Adipose tissue (tissue), 3 donors: ENCODE measurements around the gene FANCF. TPM values are rescaled to one million over a fixed set of nuclear protein-coding genes. Genes with fewer than 3 reads are reported as not detected.
"Not testable (repeated sequence)": the region's sequence is repeated elsewhere in the genome, so short reads cannot be mapped to it uniquely, and the experiment has no call there.

Experiments
- H3K27ac ChIP-seq: one replicate; pipeline ENCODE4 v1.5.1; 2013; ENCODE audit warnings: low read depth, low read length
- WGBS, 3 donors: extraction: QIAGEN DNeasy Blood & Tissue Kit; methylation state at CpG; one replicate each; pipeline ENCODE4 v1.1.7; 2013; 5-methylcytosine and 5-hydroxymethylcytosine counted together
- polyA plus RNA-seq, 3 donors: library from polyadenylated mRNA; stranded (reverse); fragments of 200-250 nt; gene quantifications; one replicate each; pipeline ENCODE4 v1.2.3, GENCODE V29; 2013
- donor health status: healthy with polysubstance abuse.
- donor health status: Bipolar disorder and iron deficiency.
- donor health status: healthy.

Gene FANCF, protein sequence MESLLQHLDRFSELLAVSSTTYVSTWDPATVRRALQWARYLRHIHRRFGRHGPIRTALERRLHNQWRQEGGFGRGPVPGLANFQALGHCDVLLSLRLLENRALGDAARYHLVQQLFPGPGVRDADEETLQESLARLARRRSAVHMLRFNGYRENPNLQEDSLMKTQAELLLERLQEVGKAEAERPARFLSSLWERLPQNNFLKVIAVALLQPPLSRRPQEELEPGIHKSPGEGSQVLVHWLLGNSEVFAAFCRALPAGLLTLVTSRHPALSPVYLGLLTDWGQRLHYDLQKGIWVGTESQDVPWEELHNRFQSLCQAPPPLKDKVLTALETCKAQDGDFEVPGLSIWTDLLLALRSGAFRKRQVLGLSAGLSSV
- polyA plus RNA-seq, result 1 to 10 TPM; 1.3 to 8.6 (median 2.5) TPM

DNA sequence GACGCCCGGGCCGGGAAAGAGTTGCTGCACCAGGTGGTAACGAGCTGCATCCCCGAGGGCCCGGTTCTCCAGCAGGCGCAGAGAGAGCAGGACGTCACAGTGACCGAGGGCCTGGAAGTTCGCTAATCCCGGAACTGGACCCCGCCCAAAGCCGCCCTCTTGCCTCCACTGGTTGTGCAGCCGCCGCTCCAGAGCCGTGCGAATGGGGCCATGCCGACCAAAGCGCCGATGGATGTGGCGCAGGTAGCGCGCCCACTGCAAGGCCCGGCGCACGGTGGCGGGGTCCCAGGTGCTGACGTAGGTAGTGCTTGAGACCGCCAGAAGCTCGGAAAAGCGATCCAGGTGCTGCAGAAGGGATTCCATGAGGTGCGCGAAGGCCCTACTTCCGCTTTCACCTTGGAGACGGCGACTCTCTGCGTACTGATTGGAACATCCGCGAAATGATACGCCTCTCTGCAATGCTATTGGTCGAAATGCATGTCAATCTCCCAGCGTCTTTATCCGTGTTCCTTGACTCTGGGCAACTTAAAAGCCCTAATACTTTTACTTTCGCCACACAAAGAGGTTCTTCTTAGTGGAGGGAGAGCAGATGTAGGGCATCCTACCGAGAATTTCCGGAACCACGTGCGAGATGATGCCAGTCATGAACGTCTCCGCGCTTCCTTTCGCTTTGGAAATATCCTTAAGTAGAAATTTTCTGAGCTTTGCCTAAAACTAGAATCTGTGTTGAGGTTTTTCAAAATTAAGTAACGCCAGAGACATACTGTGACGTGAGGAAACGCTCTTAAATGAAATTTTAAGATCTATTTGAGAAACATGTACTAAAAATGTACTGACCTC, at the start of gene FANCF:
TSS of gene FANCF (minus strand) at position 376 of the 840 bp plus-strand sequence. CDS start at position 363, 13 bp downstream.
- 0 to 1% (median 0%) methylated on average over 55 of the region's 55 CpGs for WGBS, 3 donors
- peak within 1 kb of the TSS; percentile 30 for H3K27ac ChIP-seq

DNA sequence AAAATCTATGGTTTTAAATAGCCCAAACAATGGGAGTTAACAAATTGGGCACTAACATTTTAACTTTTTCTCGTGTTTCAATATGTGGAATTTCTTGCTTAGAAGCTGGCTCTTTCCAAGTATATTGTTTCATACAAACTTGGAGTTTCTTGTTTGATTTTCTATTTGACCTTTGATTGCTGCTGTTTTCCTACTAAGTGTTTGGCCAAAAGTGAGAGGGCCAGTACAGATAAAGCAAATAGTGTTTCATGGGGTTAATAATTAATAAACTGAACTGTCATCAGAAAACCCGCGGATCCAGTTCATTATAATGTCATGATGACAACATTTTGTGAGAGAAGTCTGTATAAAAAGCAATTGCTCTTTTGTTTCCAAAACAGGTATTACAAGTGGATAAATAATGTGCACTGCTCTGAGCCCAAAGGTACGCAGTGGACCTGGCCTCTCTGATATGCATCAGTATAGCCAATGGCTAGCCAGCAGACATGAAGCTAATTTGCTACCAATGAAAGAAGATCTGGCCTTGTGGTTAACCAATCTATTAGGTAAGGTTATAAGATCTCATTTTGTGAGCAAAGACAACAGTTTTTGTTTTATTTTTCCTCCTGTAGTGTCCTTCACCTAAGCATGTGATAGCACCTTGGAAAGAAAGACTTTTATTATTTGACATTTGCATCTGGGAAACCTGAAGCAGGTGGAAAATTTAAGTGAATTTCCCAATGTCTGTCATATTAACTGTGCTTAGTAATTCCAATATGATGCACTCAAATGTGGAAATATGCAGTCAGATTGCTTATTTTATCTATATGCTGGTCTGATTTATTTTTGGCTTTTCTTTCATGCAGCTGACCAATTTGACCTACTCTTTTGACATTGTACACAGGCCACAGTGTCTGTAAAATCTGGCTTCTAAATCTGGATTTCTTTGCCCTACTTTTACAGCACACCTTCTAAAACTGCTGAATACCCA, 49.1 kb upstream of the FANCF start:
- WGBS, 3 donors, result 23 to 93% (median 78%) methylated on average over 4 of the region's 4 CpGs

DNA sequence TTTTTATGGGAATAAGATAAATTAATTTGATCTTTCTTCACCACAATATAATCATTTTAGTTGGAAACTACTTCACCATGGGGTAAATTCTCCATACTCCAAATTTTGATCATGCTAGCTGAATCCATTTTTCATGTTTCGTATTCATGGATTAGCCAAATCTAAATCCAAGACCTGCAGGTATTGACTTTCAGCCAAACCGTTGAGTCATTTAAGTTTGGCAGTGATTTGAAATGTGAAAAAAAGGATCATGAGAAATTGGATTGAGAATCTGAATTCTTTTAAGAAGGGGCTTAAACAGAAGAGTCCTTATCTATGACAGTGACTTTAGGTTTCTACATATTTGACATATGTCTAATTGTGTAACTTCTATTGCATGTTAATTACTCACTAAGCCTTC, 46.1 kb upstream of the FANCF start:
- WGBS, 3 donors, result 30 to 70% (median 67%) methylated on average over 2 of the region's 2 CpGs
- no peak overlapping the region for H3K27ac ChIP-seq

More for the DNA sequence above, 49.1 kb upstream of the FANCF start:
- no peak overlapping the region for H3K27ac ChIP-seq

DNA sequence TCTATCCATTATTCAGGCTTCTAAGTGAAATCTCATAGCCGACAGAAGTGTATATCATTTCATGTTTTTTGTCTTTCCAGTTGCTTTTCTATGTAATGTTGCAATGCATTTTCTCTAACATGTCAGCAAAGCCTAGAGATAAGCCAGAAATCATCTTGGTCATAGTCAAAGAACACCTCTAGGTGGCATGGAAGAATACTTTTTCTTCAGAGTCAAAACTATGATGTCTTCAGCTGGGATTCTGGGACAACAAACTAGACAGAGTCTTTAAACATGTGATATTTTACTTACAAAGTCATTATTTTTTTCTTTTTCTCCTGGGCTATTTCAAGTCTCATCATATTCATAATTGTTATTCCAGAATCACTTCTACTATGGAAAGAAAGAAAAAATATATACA, 45.2 kb upstream of the FANCF start:
- 49 to 85% (median 80%) methylated on average over 1 of the region's 1 CpG for WGBS, 3 donors
- H3K27ac ChIP-seq, result no peak overlapping the region

DNA sequence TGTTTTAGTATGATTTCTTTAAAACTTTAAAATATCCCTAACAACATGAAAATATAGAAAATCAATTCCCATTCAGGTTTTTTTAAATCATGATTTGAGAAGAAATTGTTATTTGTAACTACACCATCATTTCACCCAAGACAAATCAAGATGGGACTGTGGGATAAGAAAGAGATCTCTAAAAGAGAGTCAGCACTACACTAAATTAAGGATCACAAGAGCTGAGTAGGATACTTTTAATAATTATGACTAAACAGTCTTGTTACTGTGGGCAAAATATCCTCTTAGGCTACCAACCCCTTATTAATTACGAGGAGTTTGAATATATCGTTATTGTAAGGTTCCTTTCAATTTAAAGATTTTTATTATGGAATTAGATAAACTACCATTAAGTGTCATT, 43.7 kb upstream of the FANCF start:
- H3K27ac ChIP-seq, result no peak overlapping the region

DNA sequence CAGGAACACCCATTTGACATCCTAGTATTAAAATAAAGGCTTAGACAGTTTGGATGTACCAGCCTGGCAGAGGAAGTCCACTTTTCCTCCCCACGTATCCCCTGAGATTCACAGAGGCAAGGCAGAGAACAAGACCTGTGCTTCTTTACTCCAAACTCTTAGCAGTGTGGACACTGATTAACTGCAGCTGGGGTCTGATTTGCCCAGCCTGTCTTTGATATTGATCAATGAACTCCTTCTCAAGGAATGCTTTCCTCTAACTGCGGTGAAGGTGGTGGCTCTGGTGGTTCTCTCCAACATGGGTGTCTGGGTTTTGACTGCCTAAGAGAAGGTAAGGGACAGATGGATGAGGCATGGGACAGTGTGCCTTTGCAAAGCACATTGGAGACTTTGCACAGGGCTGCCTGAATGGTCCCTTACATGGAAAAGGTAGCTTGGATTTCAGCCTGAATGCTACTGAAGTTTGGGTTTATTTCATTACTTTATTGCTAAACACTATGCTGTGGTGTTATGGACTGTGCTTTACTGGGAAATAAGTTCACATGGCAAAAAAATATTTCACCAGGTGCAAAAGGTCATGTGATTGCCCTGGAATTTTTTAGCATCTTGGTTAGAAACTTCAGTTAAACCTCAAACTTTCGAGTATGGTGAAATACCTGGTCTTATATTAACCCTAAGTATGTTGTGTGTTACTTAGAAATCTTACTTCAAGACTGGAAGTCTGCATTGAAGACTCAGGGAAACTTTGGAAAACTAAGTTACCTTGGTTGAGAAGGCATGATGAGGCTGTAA, 42.6 kb upstream of the FANCF start:
- H3K27ac ChIP-seq, result no peak overlapping the region
- 25 to 51% (median 45%) methylated on average over 3 of the region's 3 CpGs for WGBS, 3 donors

More for the DNA sequence above, 43.7 kb upstream of the FANCF start:
- WGBS, 3 donors, result 89 to 94% (median 93%) methylated on average over 2 of the region's 2 CpGs

DNA sequence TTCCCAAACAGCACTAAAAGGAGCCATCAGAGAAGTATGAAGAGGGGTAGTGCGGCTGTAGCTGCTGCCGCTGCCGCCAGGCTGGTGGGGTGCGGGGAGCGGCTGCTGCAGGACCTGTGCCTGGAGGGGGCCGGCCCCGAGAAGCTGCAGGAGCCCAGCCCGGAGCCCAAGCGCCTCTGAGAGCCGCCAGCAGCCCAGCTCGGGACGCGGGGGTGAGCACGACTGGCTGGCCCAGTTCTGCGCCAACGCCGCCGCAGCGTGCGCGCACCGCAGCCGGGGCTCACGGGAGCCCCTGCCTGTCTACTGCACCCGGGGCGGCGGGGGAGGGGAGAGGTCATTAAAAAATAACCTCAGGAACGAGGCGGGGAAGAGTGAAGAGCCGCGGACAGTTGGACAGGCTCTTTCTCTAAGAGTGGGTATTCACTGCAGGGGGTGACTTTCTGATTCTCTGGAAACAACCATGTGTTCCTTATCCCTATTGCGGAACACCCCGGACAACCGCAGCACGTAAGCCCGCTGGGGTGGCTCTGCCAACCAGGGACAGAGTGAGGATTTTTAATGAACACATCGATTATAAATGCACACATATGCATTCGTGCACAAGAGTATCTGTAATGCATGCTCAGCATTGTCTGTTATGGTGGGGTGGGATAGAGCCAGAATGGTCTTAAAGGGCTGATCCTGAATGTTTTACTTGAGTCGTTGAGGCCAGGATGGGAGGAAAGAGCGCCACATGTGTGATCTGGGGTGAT, 41.2 kb upstream of the FANCF start:
- WGBS, 3 donors, result 2 to 4% (median 3%) methylated on average over 40 of the region's 40 CpGs
- no peak overlapping the region for H3K27ac ChIP-seq

DNA sequence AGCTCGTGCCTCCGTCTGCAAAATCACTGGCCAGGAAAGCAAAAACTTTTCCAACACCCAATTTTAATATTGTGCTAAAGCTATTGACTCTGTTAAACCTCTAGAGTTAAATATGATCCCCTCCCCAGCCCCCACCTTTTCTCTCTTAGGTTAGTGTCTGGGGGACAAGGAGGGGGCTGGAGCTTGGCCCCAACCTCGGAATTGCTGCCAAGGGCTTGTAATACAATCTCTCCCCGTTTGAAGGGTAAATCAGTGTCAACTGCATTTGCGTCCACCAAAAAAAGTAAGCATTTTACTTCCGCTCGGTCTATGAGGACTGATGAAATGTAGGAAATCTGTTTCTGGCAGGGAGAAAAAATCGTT, 40.7 kb upstream of the FANCF start, which contains the start of gene GAS2:
TSS of gene GAS2 (plus strand) at position 287 of the 363 bp plus-strand sequence. CDS start 8,259 bp downstream, outside the sequence.
- no peak within 1 kb of the TSS for H3K27ac ChIP-seq
- WGBS, 3 donors, result 2 to 6% (median 4%) methylated on average over 8 of the region's 8 CpGs

DNA sequence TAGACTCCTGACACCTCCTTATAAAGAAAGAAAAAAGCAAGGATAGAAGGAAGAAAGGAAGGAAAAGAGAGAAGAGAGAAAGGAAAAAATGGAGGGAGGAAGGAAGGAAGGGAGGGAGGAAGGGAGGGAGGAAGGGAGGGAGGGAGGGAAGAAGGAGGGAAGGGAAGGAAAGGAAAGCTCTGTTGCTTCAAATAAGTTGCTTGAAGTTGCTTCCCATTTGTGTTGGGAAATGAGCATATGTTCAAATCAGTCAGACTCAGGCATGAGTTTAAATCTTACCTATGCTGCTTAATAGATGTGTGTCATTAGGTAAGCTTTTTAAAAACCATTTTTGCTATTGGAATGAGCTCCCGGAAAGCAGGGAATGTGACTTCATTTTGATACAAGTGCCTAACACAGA, 34.2 kb upstream of the FANCF start:
- WGBS, 3 donors, result 83 to 90% (median 90%) methylated on average over 1 of the region's 1 CpG
- no peak overlapping the region for H3K27ac ChIP-seq

DNA sequence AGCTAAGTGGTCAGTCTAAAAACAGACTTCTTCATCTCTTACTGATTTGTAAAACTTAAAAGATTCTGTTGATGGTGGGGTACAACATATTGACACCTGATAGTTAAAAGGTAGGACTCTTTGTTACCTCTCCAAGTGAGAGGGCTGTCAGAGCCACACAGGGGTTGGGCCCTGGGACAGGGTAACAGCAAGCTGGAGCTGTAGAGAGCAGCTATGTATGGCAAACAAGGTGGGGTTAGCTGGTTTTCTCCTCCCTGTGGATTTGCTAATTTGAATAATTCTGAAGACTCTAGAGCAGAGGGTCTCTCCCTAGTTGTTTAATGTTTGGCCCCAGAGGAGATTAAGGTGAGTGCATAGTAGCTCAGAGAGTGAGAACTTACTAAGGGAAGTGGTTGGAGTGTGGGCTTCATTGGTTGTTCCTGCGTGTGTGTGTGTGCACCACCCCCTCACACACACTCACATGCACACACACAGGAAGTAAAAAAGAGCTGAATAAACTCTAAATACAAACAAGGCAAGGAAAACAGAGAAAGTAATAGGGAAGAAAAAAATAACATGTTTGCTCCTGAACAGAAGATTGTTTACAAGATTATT, 31.6 kb upstream of the FANCF start:
- 12 to 76% (median 32%) methylated on average over 1 of the region's 1 CpG for WGBS, 3 donors

DNA sequence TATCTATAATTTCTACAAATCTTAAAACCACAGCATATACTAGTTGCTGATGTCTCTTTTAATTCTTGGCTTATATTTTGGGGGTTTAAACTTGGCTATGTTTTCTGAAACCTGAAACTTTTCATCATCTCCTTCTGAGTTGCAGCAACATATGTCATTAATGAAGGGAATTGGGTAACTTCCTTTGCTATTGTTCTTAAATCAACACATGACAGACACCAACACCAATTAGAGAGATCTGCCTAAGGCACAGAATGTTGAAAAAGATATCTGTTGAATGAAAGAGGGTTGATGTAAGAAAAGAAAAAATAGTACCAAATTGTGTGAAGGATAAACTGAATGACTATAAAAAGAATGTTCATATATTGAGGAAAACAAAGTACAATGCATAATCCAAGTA, 30.5 kb upstream of the FANCF start:
- H3K27ac ChIP-seq, result no peak overlapping the region

More for the DNA sequence above, 31.6 kb upstream of the FANCF start:
- H3K27ac ChIP-seq, result no peak overlapping the region

DNA sequence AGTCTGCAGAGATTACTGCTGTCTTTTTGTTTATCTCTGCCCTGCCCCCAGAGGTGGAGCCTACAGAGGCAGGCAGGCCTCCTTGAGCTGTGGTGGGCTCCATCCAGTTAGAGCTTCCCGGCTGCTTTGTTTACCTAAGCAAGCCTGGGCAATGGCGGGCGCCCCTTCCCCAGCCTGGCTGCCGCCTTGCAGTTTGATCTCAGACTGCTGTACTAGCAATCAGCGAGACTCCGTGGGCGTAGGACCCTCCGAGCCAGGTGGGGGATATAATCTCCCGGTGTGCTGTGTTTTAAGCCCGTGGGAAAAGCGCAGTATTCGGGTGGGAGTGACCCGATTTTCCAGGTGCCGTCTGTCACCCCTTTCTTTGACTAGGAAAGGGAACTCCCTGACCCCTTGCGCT, 26.7 kb upstream of the FANCF start:
- not testable (repeated sequence) for H3K27ac ChIP-seq
- 83 to 88% (median 84%) methylated on average over 12 to 15 of the region's 15 CpGs for WGBS, 3 donors

DNA sequence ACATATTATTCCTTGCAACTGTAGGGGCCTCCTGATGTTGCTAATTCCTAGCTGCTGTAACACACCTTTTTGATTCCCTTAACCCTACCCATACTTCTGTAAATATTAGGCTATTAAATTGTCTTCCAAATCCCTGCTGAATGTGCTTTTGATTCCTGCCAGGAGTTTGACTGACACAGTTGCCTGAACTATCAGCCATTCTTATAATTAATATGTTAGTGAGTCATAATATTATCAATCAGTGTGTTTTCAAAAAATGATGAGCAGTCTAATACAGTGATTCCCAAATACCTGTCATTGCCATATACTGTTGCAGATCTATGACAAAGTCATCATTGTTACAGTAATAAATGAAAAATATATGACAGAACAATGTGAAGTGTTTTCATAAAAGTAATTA, 15.9 kb upstream of the FANCF start:
- H3K27ac ChIP-seq, result no peak overlapping the region

DNA sequence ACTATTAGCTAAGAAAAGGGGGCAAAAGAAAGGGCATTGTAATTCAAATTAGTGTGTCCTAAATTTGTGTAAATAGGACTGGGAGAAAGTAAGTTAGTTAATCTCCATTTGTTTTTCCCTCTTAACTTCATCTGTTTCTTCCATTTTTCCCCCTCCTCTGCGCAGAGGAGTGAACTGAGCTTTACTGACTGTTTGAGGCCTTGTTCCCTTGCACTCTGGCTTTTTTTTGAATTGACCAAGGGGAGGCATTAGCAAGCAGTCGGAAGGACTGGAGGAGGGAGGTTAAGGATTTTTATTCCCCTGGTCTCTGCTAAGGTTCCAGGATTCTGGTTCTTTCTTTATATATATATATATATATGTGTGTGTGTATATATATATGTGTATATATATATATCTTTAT, 15.2 kb upstream of the FANCF start:
- 94 to 98% (median 95%) methylated on average over 2 of the region's 2 CpGs for WGBS, 3 donors
- H3K27ac ChIP-seq, result no peak overlapping the region

DNA sequence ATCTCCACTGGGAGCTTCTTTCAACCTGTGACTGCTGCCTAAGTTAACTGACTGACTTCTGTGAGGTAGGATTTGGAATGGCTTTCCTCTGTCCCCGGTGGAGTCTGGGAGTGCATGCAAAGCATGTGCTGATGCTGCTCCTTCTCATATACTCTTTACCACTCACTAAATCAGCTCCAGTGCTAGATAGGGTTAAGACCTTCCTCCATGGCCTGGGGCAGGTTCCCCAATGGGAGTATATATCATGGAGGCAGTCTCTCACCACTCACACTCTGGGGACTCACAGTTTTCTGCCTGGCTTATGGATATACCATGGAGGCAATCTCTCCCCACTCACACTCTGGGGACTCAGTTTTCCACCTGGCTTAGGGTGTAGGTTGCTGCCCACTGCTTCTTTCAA, 10.1 kb upstream of the FANCF start:
- WGBS, 3 donors, result 0 to 50% (median 0%) methylated on average over 1 of the region's 1 CpG
- H3K27ac ChIP-seq, result no peak overlapping the region

DNA sequence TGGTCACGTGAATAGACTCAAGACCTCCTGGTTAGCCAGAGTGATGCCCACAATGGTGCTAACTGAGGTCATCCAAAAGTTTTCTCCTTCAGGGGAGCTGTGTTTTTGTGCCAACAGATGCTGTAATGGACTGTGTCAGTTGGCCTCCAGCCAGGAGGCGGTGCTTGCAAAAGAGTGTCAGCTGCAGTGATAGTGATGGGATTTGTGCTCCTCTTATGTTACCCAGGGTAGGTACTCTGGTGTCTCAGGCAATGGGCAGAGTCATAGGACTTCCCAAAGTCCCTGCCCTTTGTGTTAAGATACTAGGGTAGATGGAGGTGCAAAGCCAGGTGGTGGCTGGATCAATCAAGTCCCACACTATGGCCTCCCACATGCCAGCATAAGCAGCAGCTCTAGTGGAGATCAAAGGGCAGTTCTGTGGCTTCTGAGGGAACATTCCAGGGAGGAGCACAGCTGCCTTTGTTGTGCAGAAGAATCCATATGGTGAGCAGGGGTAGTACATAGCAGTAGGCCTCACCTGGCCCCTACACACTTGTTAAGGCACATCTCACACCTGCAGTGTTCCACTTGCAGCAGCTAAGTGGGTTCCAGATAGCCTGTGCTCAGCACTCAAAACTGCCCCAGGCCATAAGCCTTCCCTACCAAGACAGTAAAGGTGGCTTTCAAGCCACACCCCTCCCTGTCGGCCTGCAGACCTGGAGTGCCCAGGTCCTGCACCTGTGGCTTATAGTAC, 9.4 kb upstream of the FANCF start:
- no peak overlapping the region for H3K27ac ChIP-seq
- WGBS, 3 donors, result 67 to 86% (median 84%) methylated on average over 3 of the region's 3 CpGs
